ENCODE data around the gene EIF4ENIF1.
"Not testable (repeated sequence)": the region's sequence is repeated elsewhere in the genome, so short reads cannot be mapped to it uniquely, and the experiment has no call there.

DNA sequence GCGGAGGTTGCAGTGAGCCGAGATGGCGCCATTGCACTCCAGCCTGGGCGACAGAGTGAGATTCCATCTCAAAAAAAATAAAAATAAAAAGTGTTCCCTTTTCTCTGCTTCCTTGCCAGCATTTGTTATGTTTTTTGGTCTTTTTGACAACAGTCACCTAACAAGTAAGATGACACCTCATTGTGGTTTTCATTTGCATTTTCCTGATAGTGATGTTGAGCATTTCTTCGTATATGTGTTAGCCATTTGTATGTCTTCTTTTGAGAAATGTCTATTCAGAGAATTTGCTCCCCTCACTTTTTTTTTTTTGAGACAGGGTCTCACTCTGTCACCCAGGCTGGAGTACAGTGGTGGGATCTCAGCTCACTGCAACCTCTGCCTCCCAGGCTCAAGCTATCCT, 34.5 kb upstream of the EIF4ENIF1 start:
- TF ChIP-seq SUZ12 (IDR thresholded peaks at IDR 0.05; ENCODE audit: extremely low read depth, insufficient read depth, insufficient read length); ZNF274 (IDR thresholded peaks at IDR 0.05; ENCODE audit: low read depth, low read length); YY1 (IDR thresholded peaks at IDR 0.05; ENCODE audit: insufficient read depth, insufficient read length): not testable (repeated sequence)

Measured in NT2/D1 (cell line).